ENCODE results near the gene FAR2. TPM values are rescaled to one million over a fixed set of nuclear protein-coding genes. Genes with fewer than 3 reads are reported as not detected.

The FAR2 gene
- total RNA-seq, 1 experiment from 2014 or later: 11.0 TPM

- Histone ChIP-seq H3K4me3 (no peak overlapping the region), H3K9me2 (ENCODE audit: insufficient read depth) (no peaks in the 10 kb centered on the region), H3K79me2 (ENCODE audit: low read depth) (no peaks in the 10 kb centered on the region), H3F3A (ENCODE audit: insufficient read depth, low read depth) (no peaks in the 10 kb centered on the region), H3K9me3 (ENCODE audit: insufficient read depth, low read depth) (0 out of 2 replicates have a peak, but pooled peaks cover 3% of the 10 kb centered on the region), H3K27me3 (ENCODE audit: insufficient read depth, low read depth) (no peaks in the 10 kb centered on the region), H2AFZ (no peak overlapping the region), H3K4me1 (replicated peaks; ENCODE audit: insufficient read depth) (0 out of 2 replicates have a peak, but pooled peaks cover 22% of the 10 kb centered on the region), H3K4me2 (no peak overlapping the region), H3K36me3 (ENCODE audit: low read depth) (no peaks in the 10 kb centered on the region), H3K27ac (no peak overlapping the region), H4K20me1 (ENCODE audit: insufficient read depth) (no peaks in the 10 kb centered on the region)
- CTCF ChIA-PET: no interaction called here
- no TSS peak for BruUV-seq (replicated peaks)
- POLR2A ChIA-PET (ENCODE audit: unreplicated experiment): no interaction called here
- intact Hi-C loops (cut with micrococcal nuclease; ENCODE audit: unreplicated experiment): no loop called here
- no peak for DNase-seq
- TF ChIP-seq EZH2 (IDR thresholded peaks at IDR 0.05; ENCODE audit: low read depth) (no peak), CTCF (conservative IDR thresholded peaks at IDR 0.05) (no peak)
These were observed 74.3 kb downstream of the FAR2 start for GRCh38 chr12:29223426-29223825.

- Histone ChIP-seq H3K36me3 (ENCODE audit: low read depth) (no peaks in the 10 kb centered on the region), H3K9me3 (ENCODE audit: insufficient read depth, low read depth) (0 out of 2 replicates have a peak, but pooled peaks cover 3% of the 10 kb centered on the region), H3K4me2 (no peak overlapping the region), H3K27ac (no peak overlapping the region), H3K9me2 (ENCODE audit: insufficient read depth) (no peaks in the 10 kb centered on the region), H4K20me1 (ENCODE audit: insufficient read depth) (no peaks in the 10 kb centered on the region), H2AFZ (no peak overlapping the region), H3K4me1 (replicated peaks; ENCODE audit: insufficient read depth) (0 out of 2 replicates have a peak, but pooled peaks cover 22% of the 10 kb centered on the region), H3K4me3 (no peak overlapping the region), H3K27me3 (ENCODE audit: insufficient read depth, low read depth) (no peaks in the 10 kb centered on the region), H3K79me2 (ENCODE audit: low read depth) (no peaks in the 10 kb centered on the region), H3F3A (ENCODE audit: insufficient read depth, low read depth) (no peaks in the 10 kb centered on the region)
- TF ChIP-seq CTCF (conservative IDR thresholded peaks at IDR 0.05): no peak
- TF ChIP-seq EZH2 (IDR thresholded peaks at IDR 0.05; ENCODE audit: low read depth): no peak
- intact Hi-C loops (cut with micrococcal nuclease; ENCODE audit: unreplicated experiment): no loop called here
- ChIA-PET POLR2A (ENCODE audit: unreplicated experiment) (no interaction called here), CTCF (no interaction called here)
- no peak for DNase-seq
- no TSS peak for BruUV-seq (replicated peaks)
These were observed 75.0 kb downstream of the FAR2 start for GRCh38 chr12:29223956-29224543.

DNA sequence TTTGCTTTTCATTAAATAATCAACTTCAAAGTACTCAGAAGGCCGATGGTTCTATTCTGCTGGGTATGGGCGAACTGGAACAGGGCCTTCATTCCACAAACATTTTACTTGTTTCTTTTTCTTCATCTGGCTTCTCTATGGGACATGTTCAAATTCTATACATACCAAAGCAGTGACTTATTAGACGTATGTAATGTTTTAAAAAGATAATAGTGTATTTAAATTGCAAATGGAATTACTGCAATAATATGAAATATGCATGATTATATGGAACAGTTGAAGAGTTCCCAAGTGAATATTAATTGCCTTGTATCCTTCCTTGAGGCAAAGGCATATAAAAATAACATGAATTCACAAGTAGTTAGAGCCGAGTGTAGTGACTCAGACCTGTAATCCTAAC is 75.5 kb downstream of the FAR2 start:
- Histone ChIP-seq H3K27ac (no peak overlapping the region), H3K9me3 (ENCODE audit: insufficient read depth, low read depth) (peaks cover 3% of the 10 kb centered on the region; the same call in 1 of the 2 replicates), H3K4me2 (no peak overlapping the region), H3K4me3 (no peak overlapping the region), H2AFZ (no peak overlapping the region), H3K4me1 (replicated peaks; ENCODE audit: insufficient read depth) (0 out of 2 replicates have a peak, but pooled peaks cover 22% of the 10 kb centered on the region), H3K36me3 (ENCODE audit: low read depth) (no peaks in the 10 kb centered on the region), H4K20me1 (ENCODE audit: insufficient read depth) (no peaks in the 10 kb centered on the region), H3K27me3 (ENCODE audit: insufficient read depth, low read depth) (no peaks in the 10 kb centered on the region), H3K9me2 (ENCODE audit: insufficient read depth) (no peaks in the 10 kb centered on the region), H3F3A (ENCODE audit: insufficient read depth, low read depth) (no peaks in the 10 kb centered on the region), H3K79me2 (ENCODE audit: low read depth) (no peaks in the 10 kb centered on the region)
- POLR2A ChIA-PET (ENCODE audit: unreplicated experiment): no interaction called here
- no peak for DNase-seq
- CTCF ChIA-PET: no interaction called here
- no peak for TF ChIP-seq EZH2 (IDR thresholded peaks at IDR 0.05; ENCODE audit: low read depth)
- no peak for TF ChIP-seq CTCF (conservative IDR thresholded peaks at IDR 0.05)
- intact Hi-C loops (cut with micrococcal nuclease; ENCODE audit: unreplicated experiment): no loop called here
- no TSS peak for BruUV-seq (replicated peaks)
